ENCODE results near the gene CDH13.

DNA sequence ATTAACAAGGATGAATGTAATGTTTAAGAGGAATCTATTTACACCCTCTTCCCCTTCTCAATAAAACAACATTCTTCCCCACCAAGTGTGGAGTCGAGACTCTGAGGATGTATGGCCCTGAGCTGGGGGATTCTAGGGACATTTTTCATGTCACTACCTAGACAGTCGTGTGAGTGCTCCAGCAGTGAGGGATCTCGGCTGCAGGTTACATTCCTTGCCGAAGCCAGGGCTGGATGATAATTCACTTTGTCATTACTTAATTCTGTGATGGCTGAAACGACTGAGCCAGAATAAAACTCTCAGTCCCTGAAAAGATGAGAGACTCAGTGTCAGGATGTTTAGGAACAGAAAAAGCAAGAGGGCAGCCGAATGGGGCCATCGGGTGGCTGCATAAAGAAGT lies 1074.1 kb downstream of the CDH13 start:
- TF ChIP-seq CTCF (IDR thresholded peaks at IDR 0.05): no peak
- TF ChIP-seq POLR2A (IDR thresholded peaks at IDR 0.05): no peak
- TF ChIP-seq EP300 (IDR thresholded peaks at IDR 0.05): no peak
